OCI-LY3 (cell line): ENCODE measurements around the gene INPP5F.

Experiments used
- H2AFZ ChIP-seq: fragments of 200-600, 300-600 bp; shearing (Covaris generic); 2 replicates; pipeline ENCODE4 v1.6.0; 2014; ENCODE audit warnings: antibody characterized with exemption, low read depth, low read length
- H3K27ac ChIP-seq: fragments of 200-600, 300-600 bp; sonication (generic); 2 replicates; pipeline ENCODE4 v1.5.1; 2014; ENCODE audit warnings: mild to moderate bottlenecking, low read length, moderate library complexity, mixed read lengths
- H3K27me3 ChIP-seq: fragments of 200-600, 300-600 bp; sonication (generic); 2 replicates; pipeline ENCODE4 v1.6.1; 2014; ENCODE audit warnings: low read depth, low read length, mixed read lengths
- H3K36me3 ChIP-seq: fragments of 200-600, 300-600 bp; sonication (generic); replicated peaks from 2 replicates; pipeline ENCODE3; 2014; ENCODE audit warnings: low read depth, low read length, mixed read lengths
- H3K4me1 ChIP-seq: fragments of 300-600, 200-600 bp; sonication (generic); 2 replicates; pipeline ENCODE4 v1.6.1; 2014; ENCODE audit warnings: low read length, mixed read lengths
- H3K4me2 ChIP-seq: fragments of 200-600, 300-600 bp; sonication (generic); 2 replicates; pipeline ENCODE4 v1.6.1; 2014; ENCODE audit warnings: low read length, mixed read lengths
- H3K4me3 ChIP-seq: fragments of 300-600, 200-600 bp; sonication (generic); 2 replicates; pipeline ENCODE4 v1.5.1; 2014; ENCODE audit warnings: antibody characterized with exemption, mild to moderate bottlenecking, low read length, moderate library complexity
- H3K79me2 ChIP-seq: fragments of 300-600, 200-600 bp; shearing (Covaris generic); 2 replicates; pipeline ENCODE4 v1.6.1; 2014; ENCODE audit warnings: mild to moderate bottlenecking, low read length, mixed read lengths
- H3K9ac ChIP-seq: fragments of 300-600, 200-600 bp; shearing (Covaris generic); 2 replicates; pipeline ENCODE4 v1.6.0; 2014; ENCODE audit warnings: mild to moderate bottlenecking, low read length, moderate library complexity
- H3K9me3 ChIP-seq: fragments of 200-600, 300-600 bp; shearing (Covaris generic); 2 replicates; pipeline ENCODE4 v1.6.1; 2014; ENCODE audit warnings: low read length, mixed read lengths; ENCODE audit not compliant: insufficient read depth
- H4K20me1 ChIP-seq: fragments of 200-600, 300-600 bp; sonication (generic); 2 replicates; pipeline ENCODE4 v1.6.1; 2016; ENCODE audit warnings: low read length, mixed read lengths; ENCODE audit not compliant: insufficient read depth
- EZH2phosphoT487 ChIP-seq: fragments of 200-600 bp; shearing (Covaris generic); IDR thresholded peaks from 2 replicates; pipeline ENCODE4 v1.6.1; 2018; ENCODE audit warnings: antibody characterized with exemption, mixed run types, low read depth
- TF ChIP-seq, protein P1 (sequence below): fragments of 200-600, 300-600 bp; sonication (generic); IDR thresholded peaks from 2 replicates; pipeline ENCODE4 v1.5.1; 2014; ENCODE audit warnings: antibody characterized with exemption, low read length, low read depth

INPP5F gene

DNA sequence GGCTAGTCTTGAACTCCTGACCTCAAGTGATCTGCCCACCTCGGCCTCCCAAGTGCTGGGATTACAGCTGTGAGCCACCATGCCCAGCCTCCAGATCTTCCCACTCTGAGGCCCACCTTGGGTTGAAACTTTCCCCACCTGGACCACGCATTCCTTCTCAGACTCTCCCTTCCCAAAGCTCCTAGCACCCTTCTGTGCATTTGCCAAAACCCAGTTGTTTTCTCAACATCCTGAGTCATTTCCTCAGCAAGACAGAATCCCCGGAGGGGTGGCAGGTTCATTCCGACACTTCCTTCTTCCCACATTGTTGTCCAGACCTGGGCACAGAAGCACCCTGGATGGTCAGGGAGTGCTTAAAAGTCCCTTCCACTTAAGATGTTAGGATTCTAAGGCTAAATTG, 45.8 kb upstream of the INPP5F start:
- H2AFZ ChIP-seq, result no peak overlapping the region
- H3K27ac ChIP-seq, result no peak overlapping the region
- no peak overlapping the region for H3K4me3 ChIP-seq
- no peaks in the 10 kb centered on the region for H4K20me1 ChIP-seq
- H3K79me2 ChIP-seq, result no peaks in the 10 kb centered on the region
- TF ChIP-seq, protein P1, sequence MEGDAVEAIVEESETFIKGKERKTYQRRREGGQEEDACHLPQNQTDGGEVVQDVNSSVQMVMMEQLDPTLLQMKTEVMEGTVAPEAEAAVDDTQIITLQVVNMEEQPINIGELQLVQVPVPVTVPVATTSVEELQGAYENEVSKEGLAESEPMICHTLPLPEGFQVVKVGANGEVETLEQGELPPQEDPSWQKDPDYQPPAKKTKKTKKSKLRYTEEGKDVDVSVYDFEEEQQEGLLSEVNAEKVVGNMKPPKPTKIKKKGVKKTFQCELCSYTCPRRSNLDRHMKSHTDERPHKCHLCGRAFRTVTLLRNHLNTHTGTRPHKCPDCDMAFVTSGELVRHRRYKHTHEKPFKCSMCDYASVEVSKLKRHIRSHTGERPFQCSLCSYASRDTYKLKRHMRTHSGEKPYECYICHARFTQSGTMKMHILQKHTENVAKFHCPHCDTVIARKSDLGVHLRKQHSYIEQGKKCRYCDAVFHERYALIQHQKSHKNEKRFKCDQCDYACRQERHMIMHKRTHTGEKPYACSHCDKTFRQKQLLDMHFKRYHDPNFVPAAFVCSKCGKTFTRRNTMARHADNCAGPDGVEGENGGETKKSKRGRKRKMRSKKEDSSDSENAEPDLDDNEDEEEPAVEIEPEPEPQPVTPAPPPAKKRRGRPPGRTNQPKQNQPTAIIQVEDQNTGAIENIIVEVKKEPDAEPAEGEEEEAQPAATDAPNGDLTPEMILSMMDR, result no peak
- no peak for TF ChIP-seq EZH2phosphoT487
- no peak overlapping the region for H3K9ac ChIP-seq
- H3K9me3 ChIP-seq, result no peaks in the 10 kb centered on the region
- H3K36me3 ChIP-seq, result no peaks in the 10 kb centered on the region
- no peak overlapping the region for H3K4me2 ChIP-seq
- H3K4me1 ChIP-seq, result no peaks in the 10 kb centered on the region
- H3K27me3 ChIP-seq, result no peaks in the 10 kb centered on the region

DNA sequence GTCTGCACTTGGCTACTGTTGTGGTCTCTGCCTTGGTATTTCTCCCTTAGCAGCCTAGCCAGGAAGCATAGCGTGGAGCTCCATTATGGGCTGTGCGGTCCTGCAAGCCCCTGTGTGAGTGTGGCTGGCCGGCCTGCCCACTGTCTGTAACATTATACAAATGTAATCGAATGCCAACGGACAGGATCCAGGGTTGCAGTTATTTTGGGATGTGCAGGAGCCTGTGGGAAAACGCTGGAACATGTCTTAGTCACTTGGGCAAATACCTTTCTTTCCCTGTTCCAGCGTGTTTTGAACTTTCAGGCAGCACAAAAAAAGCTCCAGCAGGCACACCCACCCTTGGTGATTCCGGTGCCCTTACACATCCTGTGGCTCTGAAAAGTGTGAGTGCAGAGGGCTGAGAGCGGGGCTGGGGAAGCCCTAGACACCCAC, 45.2 kb upstream of the INPP5F start:
- no peaks in the 10 kb centered on the region for H3K27me3 ChIP-seq
- no peaks in the 10 kb centered on the region for H3K79me2 ChIP-seq
- H3K36me3 ChIP-seq, result no peaks in the 10 kb centered on the region
- H4K20me1 ChIP-seq, result no peaks in the 10 kb centered on the region
- no peak overlapping the region for H3K4me2 ChIP-seq
- no peaks in the 10 kb centered on the region for H3K4me1 ChIP-seq
- no peak overlapping the region for H3K4me3 ChIP-seq
- no peak overlapping the region for H3K27ac ChIP-seq
- no peaks in the 10 kb centered on the region for H3K9me3 ChIP-seq
- no peak overlapping the region for H2AFZ ChIP-seq
- TF ChIP-seq, protein P1, result no peak
- no peak for TF ChIP-seq EZH2phosphoT487
- no peak overlapping the region for H3K9ac ChIP-seq

DNA sequence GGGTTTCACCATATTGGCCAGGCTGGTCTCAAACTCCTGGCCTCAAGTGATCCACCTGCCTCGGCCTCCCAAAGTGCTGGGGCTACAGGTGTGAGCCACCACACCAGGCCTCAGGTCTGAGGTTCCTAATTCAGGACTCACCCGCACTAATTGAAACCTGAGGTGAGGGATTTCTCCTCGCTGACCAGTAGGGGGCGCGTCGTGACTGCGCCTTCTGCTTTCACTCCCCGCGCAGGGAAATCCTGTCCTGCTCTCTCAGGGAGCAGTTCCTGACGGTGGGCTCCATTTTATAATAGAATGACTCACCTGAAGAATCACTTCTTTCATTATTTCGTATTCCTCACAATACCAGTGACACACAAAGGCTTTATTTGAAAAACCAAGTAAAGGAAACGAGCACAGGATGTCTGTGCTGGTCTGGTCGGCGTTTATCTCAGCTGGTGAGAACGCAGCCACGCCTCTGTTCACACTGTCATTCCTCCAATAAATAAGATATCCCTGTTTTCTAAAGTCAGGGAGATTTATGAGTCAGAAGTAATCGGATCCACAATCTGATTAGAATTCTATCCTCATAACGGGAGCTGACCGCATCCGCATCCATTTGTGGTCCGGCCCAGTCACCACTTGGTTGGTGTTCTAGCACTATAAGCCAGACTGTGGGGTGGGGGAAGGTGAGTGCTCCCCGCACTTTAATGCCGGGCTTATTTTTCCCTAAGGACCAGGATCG, 39.2 kb upstream of the INPP5F start:
- H3K27ac ChIP-seq, result no peak overlapping the region
- H3K4me2 ChIP-seq, result peak overlapping the region; percentile 60
- no peak overlapping the region for H3K9ac ChIP-seq
- TF ChIP-seq EZH2phosphoT487, result no peak
- TF ChIP-seq, protein P1, result peak; percentile 73
- no peaks in the 10 kb centered on the region for H3K9me3 ChIP-seq
- H3K36me3 ChIP-seq, result no peaks in the 10 kb centered on the region
- H4K20me1 ChIP-seq, result no peaks in the 10 kb centered on the region
- no peaks in the 10 kb centered on the region for H3K79me2 ChIP-seq
- H3K4me1 ChIP-seq, result peaks cover 9% of the 10 kb centered on the region; the same call in 1 of the 2 replicates
- peak overlapping the region; percentile 34 for H3K4me3 ChIP-seq
- no peak overlapping the region for H2AFZ ChIP-seq
- no peaks in the 10 kb centered on the region for H3K27me3 ChIP-seq

DNA sequence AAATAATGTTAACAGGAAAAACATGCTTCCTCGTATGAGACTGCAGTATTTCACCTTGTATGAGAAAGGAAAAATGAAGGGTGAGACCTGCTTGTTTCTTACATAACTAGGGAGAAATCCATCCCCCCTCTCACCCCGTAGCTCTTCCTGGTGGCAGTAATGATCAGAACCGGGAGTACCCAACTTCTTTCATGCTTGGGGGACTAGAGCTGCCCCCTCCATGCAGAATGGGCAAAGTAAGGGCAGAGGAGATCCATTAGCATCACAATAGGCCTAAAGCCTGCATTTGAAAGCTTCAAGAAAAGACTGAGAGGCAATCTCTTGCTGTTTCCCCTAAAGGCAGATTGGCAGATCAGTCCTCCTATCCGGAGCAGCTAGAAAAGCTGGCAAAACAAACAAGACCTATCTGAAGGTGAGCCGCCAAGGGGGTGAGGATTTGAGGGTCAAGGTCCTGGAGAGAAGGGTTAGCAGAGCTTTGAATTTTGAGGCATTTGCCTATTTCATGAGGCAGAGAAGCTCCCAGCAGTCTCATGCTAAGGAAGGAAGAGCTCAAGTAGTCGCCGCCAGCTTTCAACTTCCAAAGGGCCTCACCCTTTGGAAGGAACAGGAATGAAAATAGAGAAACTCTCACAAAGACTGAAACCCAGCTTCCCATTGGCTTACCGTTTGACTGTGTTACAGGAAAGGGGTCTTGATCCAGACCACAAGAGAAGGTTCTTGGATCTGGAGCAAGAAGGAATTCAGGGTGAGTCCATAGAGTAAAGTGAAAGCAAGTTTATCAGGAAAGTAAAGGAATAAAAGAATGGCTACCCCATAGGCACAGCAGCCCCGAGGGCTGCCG, 38.4 kb upstream of the INPP5F start:
- H3K4me3 ChIP-seq, result no peak overlapping the region
- no peak overlapping the region for H3K27ac ChIP-seq
- no peaks in the 10 kb centered on the region for H3K9me3 ChIP-seq
- H3K4me1 ChIP-seq, result peaks cover 9% of the 10 kb centered on the region; the same call in 1 of the 2 replicates
- H3K36me3 ChIP-seq, result no peaks in the 10 kb centered on the region
- H3K4me2 ChIP-seq, result peak overlapping the region; percentile 6; the same call in 1 of the 2 replicates
- H2AFZ ChIP-seq, result peak overlapping the region; percentile 31; the same call in 1 of the 2 replicates
- H3K79me2 ChIP-seq, result no peaks in the 10 kb centered on the region
- no peaks in the 10 kb centered on the region for H4K20me1 ChIP-seq
- no peak overlapping the region for H3K9ac ChIP-seq
- TF ChIP-seq EZH2phosphoT487, result no peak
- TF ChIP-seq, protein P1, result no peak
- no peaks in the 10 kb centered on the region for H3K27me3 ChIP-seq
